Mesendoderm (in vitro differentiated cells): ENCODE results near the gene YES1.

Experiments used
- DNase-seq: peaks from one replicate; pipeline ENCODE4 v3.0.0; 2013
- H2AK5ac ChIP-seq: 2 replicates; pipeline ENCODE4 v1.6.1; 2013; ENCODE audit warnings: low read length, inconsistent platforms
- H2BK120ac ChIP-seq: 2 replicates; pipeline ENCODE4 v1.6.1; 2013; ENCODE audit warnings: low read depth, mild to moderate bottlenecking, low read length, moderate library complexity, mixed read lengths
- H2BK15ac ChIP-seq: replicated peaks from 2 replicates; pipeline ENCODE4 v1.6.1; 2013; ENCODE audit warnings: low read depth, mild to moderate bottlenecking, moderate library complexity
- H2BK5ac ChIP-seq: 2 replicates; pipeline ENCODE4 v1.6.1; 2013; ENCODE audit warnings: low read length, inconsistent platforms
- H3K18ac ChIP-seq: 2 replicates; pipeline ENCODE4 v1.6.1; 2013; ENCODE audit warnings: mild to moderate bottlenecking, low read length, mixed read lengths
- H3K23ac ChIP-seq: one replicate; pipeline ENCODE4 v1.6.1; 2013; ENCODE audit warnings: low read length
- H3K27ac ChIP-seq: 2 replicates; pipeline ENCODE4 v1.5.1; 2013; ENCODE audit warnings: low read depth, mild to moderate bottlenecking, inconsistent platforms, low read length, moderate library complexity
- H3K27me3 ChIP-seq: 2 replicates; pipeline ENCODE4 v1.6.1; 2013; ENCODE audit warnings: low read length, control low read depth, mild to moderate bottlenecking, inconsistent platforms; ENCODE audit not compliant: insufficient read depth, poor library complexity
- H3K36me3 ChIP-seq: 2 replicates; pipeline ENCODE4 v1.6.1; 2013; ENCODE audit warnings: low read length, inconsistent platforms; ENCODE audit not compliant: control insufficient read depth, insufficient read depth
- H3K4ac ChIP-seq: one replicate; pipeline ENCODE4 v1.6.1; 2013; ENCODE audit warnings: low read depth, mild to moderate bottlenecking, low read length, moderate library complexity
- H3K4me1 ChIP-seq: 2 replicates; pipeline ENCODE4 v1.6.1; 2013; ENCODE audit warnings: low read depth, low read length, inconsistent platforms; ENCODE audit not compliant: control insufficient read depth
- H3K4me2 ChIP-seq: 2 replicates; pipeline ENCODE4 v1.6.1; 2013; ENCODE audit warnings: low read length
- H3K4me3 ChIP-seq: 2 replicates; pipeline ENCODE4 v1.5.1; 2013; ENCODE audit warnings: mild to moderate bottlenecking, low read length
- H3K56ac ChIP-seq: one replicate; pipeline ENCODE4 v1.6.1; 2013; ENCODE audit warnings: low read length
- H3K79me1 ChIP-seq: 2 replicates; pipeline ENCODE4 v1.6.1; 2013; ENCODE audit warnings: low read length, inconsistent platforms
- H3K79me2 ChIP-seq: 2 replicates; pipeline ENCODE4 v1.6.1; 2013; ENCODE audit warnings: mild to moderate bottlenecking, low read length; ENCODE audit not compliant: control insufficient read depth, insufficient read depth
- H3K9ac ChIP-seq: 2 replicates; pipeline ENCODE4 v1.6.1; 2013; ENCODE audit warnings: low read length, inconsistent platforms
- H4K5ac ChIP-seq: one replicate; pipeline ENCODE4 v1.6.1; 2013; ENCODE audit warnings: low read length
- H4K8ac ChIP-seq: one replicate; pipeline ENCODE4 v1.6.1; 2013; ENCODE audit warnings: low read depth, mild to moderate bottlenecking, control low read depth, low read length, moderate library complexity
- WGBS: extraction: QIAGEN DNeasy Blood & Tissue Kit; methylation state at CpG from one replicate; pipeline ENCODE4 v1.1.7; 2013; ENCODE audit warnings: low lambda C conversion rate, missing lambda C conversion rate; ENCODE audit not compliant: insufficient coverage; ENCODE audit errors: extremely low coverage; 5-methylcytosine and 5-hydroxymethylcytosine counted together

Gene YES1

GRCh38 chr18:830315-830901 is 18.4 kb upstream of the YES1 start:
- H2BK120ac ChIP-seq: no peak overlapping the region
- H3K27me3 ChIP-seq: no peaks in the 10 kb centered on the region
- no peak overlapping the region for H3K23ac ChIP-seq
- no CpG with 5 or more reads among the region's 5 CpGs for WGBS
- DNase-seq: peak; percentile 88
- H2BK15ac ChIP-seq: no peak overlapping the region
- no peak overlapping the region for H2BK5ac ChIP-seq
- H3K36me3 ChIP-seq: no peaks in the 10 kb centered on the region
- H3K4me2 ChIP-seq: no peak overlapping the region
- no peaks in the 10 kb centered on the region for H3K79me2 ChIP-seq
- peak overlapping the region; percentile 38 for H3K56ac ChIP-seq
- H3K4ac ChIP-seq: no peak overlapping the region
- H3K27ac ChIP-seq: peak overlapping the region; percentile 46
- H3K79me1 ChIP-seq: no peaks in the 10 kb centered on the region
- no peak overlapping the region for H3K4me3 ChIP-seq
- no peak overlapping the region for H4K8ac ChIP-seq
- no peak overlapping the region for H4K5ac ChIP-seq
- no peak overlapping the region for H3K9ac ChIP-seq
- no peak overlapping the region for H3K18ac ChIP-seq
- H2AK5ac ChIP-seq: no peak overlapping the region
- H3K4me1 ChIP-seq: peaks cover 2% of the 10 kb centered on the region

- 100% methylated on average over 2 of the region's 6 CpGs for WGBS
- no peak overlapping the region for H2BK15ac ChIP-seq
- peak overlapping the region; percentile 44 for H3K56ac ChIP-seq
- no peaks in the 10 kb centered on the region for H3K79me1 ChIP-seq
- no peak overlapping the region for H3K9ac ChIP-seq
- H3K18ac ChIP-seq: no peak overlapping the region
- H3K4me3 ChIP-seq: no peak overlapping the region
- H3K27ac ChIP-seq: no peak overlapping the region
- no peak overlapping the region for H2BK5ac ChIP-seq
- H4K5ac ChIP-seq: no peak overlapping the region
- H4K8ac ChIP-seq: no peak overlapping the region
- H3K27me3 ChIP-seq: no peaks in the 10 kb centered on the region
- H2BK120ac ChIP-seq: no peak overlapping the region
- H2AK5ac ChIP-seq: no peak overlapping the region
- no peak overlapping the region for H3K4ac ChIP-seq
- no peaks in the 10 kb centered on the region for H3K36me3 ChIP-seq
- DNase-seq: no peak
- no peaks in the 10 kb centered on the region for H3K79me2 ChIP-seq
- no peak overlapping the region for H3K4me2 ChIP-seq
- H3K4me1 ChIP-seq: peaks cover 2% of the 10 kb centered on the region
- H3K23ac ChIP-seq: no peak overlapping the region
Measured at GRCh38 chr18:829432-829831, 17.4 kb upstream of the YES1 start.

- peaks cover 2% of the 10 kb centered on the region for H3K4me1 ChIP-seq
- H3K79me2 ChIP-seq: no peaks in the 10 kb centered on the region
- no peak overlapping the region for H3K18ac ChIP-seq
- H2BK5ac ChIP-seq: no peak overlapping the region
- no peak overlapping the region for H4K8ac ChIP-seq
- no peak overlapping the region for H2BK120ac ChIP-seq
- no peak overlapping the region for H3K4me3 ChIP-seq
- DNase-seq: no peak
- no peak overlapping the region for H3K56ac ChIP-seq
- H3K27ac ChIP-seq: no peak overlapping the region
- H3K79me1 ChIP-seq: no peaks in the 10 kb centered on the region
- no peak overlapping the region for H3K9ac ChIP-seq
- no peak overlapping the region for H3K4me2 ChIP-seq
- H3K27me3 ChIP-seq: no peaks in the 10 kb centered on the region
- H2BK15ac ChIP-seq: no peak overlapping the region
- H3K23ac ChIP-seq: no peak overlapping the region
- H4K5ac ChIP-seq: no peak overlapping the region
- WGBS: no CpG with 5 or more reads among the region's 6 CpGs
- H2AK5ac ChIP-seq: no peak overlapping the region
- H3K36me3 ChIP-seq: no peaks in the 10 kb centered on the region
- H3K4ac ChIP-seq: no peak overlapping the region
Measured at GRCh38 chr18:827093-827677, 15.1 kb upstream of the YES1 start.

- H3K4ac ChIP-seq: no peak overlapping the region
- H3K4me2 ChIP-seq: no peak overlapping the region
- H4K8ac ChIP-seq: no peak overlapping the region
- no peak overlapping the region for H4K5ac ChIP-seq
- DNase-seq: no peak
- no peak overlapping the region for H3K23ac ChIP-seq
- H2BK5ac ChIP-seq: no peak overlapping the region
- no peak overlapping the region for H3K56ac ChIP-seq
- no peaks in the 10 kb centered on the region for H3K36me3 ChIP-seq
- no peak overlapping the region for H3K27ac ChIP-seq
- H2BK120ac ChIP-seq: no peak overlapping the region
- H2BK15ac ChIP-seq: no peak overlapping the region
- no peaks in the 10 kb centered on the region for H3K79me1 ChIP-seq
- H3K18ac ChIP-seq: no peak overlapping the region
- peaks cover 2% of the 10 kb centered on the region for H3K4me1 ChIP-seq
- no peak overlapping the region for H2AK5ac ChIP-seq
- H3K27me3 ChIP-seq: no peaks in the 10 kb centered on the region
- H3K79me2 ChIP-seq: no peaks in the 10 kb centered on the region
- H3K4me3 ChIP-seq: no peak overlapping the region
- H3K9ac ChIP-seq: no peak overlapping the region
- WGBS: 100% methylated on average over 1 of the region's 6 CpGs
Measured at GRCh38 chr18:825891-826585, 14.0 kb upstream of the YES1 start.

- no peak overlapping the region for H3K4me2 ChIP-seq
- DNase-seq: no peak
- no peak overlapping the region for H3K27ac ChIP-seq
- H4K8ac ChIP-seq: no peak overlapping the region
- no peaks in the 10 kb centered on the region for H3K79me2 ChIP-seq
- H3K56ac ChIP-seq: no peak overlapping the region
- H3K27me3 ChIP-seq: no peaks in the 10 kb centered on the region
- H3K23ac ChIP-seq: no peak overlapping the region
- H3K4me1 ChIP-seq: no peaks in the 10 kb centered on the region
- no peak overlapping the region for H2BK15ac ChIP-seq
- H2AK5ac ChIP-seq: no peak overlapping the region
- H2BK5ac ChIP-seq: no peak overlapping the region
- no CpG with 5 or more reads among the region's 2 CpGs for WGBS
- no peak overlapping the region for H4K5ac ChIP-seq
- H3K9ac ChIP-seq: no peak overlapping the region
- H3K36me3 ChIP-seq: no peaks in the 10 kb centered on the region
- H3K4me3 ChIP-seq: no peak overlapping the region
- no peak overlapping the region for H3K18ac ChIP-seq
- no peak overlapping the region for H3K4ac ChIP-seq
- H2BK120ac ChIP-seq: no peak overlapping the region
- H3K79me1 ChIP-seq: no peaks in the 10 kb centered on the region
Measured at GRCh38 chr18:824179-824578, 12.1 kb upstream of the YES1 start.
